HepG2 (cell line): ENCODE measurements around the gene GFRA4. TPM values are rescaled to one million over a fixed set of nuclear protein-coding genes. Genes with fewer than 3 reads are reported as not detected.

Experiments used
- BRCA1 ChIP-seq: sonication (generic); formaldehyde crosslinking; IDR thresholded peaks from 2 replicates; pipeline ENCODE4 v1.4.0; 2020; ENCODE audit warnings: missing genetic modification reagents
- ETV5 ChIP-seq: IDR thresholded peaks from 2 replicates; pipeline ENCODE4 v1.6.1; 2018; ENCODE audit warnings: missing biosample characterization, missing genetic modification reagents, inconsistent platforms, borderline replicate concordance
- FLYWCH1 ChIP-seq: sonication (generic); formaldehyde crosslinking; IDR thresholded peaks from 2 replicates; pipeline ENCODE4 v1.8.1; 2023; ENCODE audit warnings: mild to moderate bottlenecking, missing genetic modification reagents
- MTF2 ChIP-seq: sonication (generic); formaldehyde crosslinking; IDR thresholded peaks from 2 replicates; pipeline ENCODE4 v1.5.0; 2020; ENCODE audit warnings: missing genetic modification reagents, borderline replicate concordance
- RXRA ChIP-seq: sonication (generic); formaldehyde crosslinking; IDR thresholded peaks from 2 replicates; pipeline ENCODE4 v1.5.1; 2020; ENCODE audit warnings: missing genetic modification reagents
- SP1 ChIP-seq, 2 experiments: fragments of 450-650 bp in 1 of 2; sonication (generic) in 1 of 2; formaldehyde crosslinking in 1 of 2; IDR thresholded peaks; 2 replicates each; pipeline versions ENCODE4 v1.4.0 to v1.6.1; 2016 to 2020; ENCODE audit warnings: missing genetic modification reagents in 1 of 2
- TARDBP ChIP-seq: sonication (generic); formaldehyde crosslinking; IDR thresholded peaks from 2 replicates; pipeline ENCODE4 v1.8.0; 2022; ENCODE audit warnings: mild to moderate bottlenecking, missing genetic modification reagents
- ZFP62 ChIP-seq: sonication (generic); formaldehyde crosslinking; IDR thresholded peaks from 2 replicates; pipeline ENCODE4 v1.4.0; 2020; ENCODE audit warnings: missing genetic modification reagents
- ZNF143 ChIP-seq: sonication (generic); formaldehyde crosslinking; IDR thresholded peaks from 2 replicates; pipeline ENCODE4 v1.4.0; 2020; ENCODE audit warnings: missing genetic modification reagents
- ZNF33B ChIP-seq: sonication (generic); formaldehyde crosslinking; IDR thresholded peaks from 2 replicates; pipeline ENCODE4 v1.5.1; 2020; ENCODE audit warnings: mild to moderate bottlenecking, missing genetic modification reagents
- ZNF34 ChIP-seq: sonication (generic); formaldehyde crosslinking; IDR thresholded peaks from 2 replicates; pipeline ENCODE4 v1.4.0; 2020; ENCODE audit warnings: mild to moderate bottlenecking, missing genetic modification reagents, borderline replicate concordance
- ZNF781 ChIP-seq: sonication (generic); formaldehyde crosslinking; IDR thresholded peaks from 2 replicates; pipeline ENCODE4 v1.5.1; 2020; ENCODE audit warnings: borderline replicate concordance, mild to moderate bottlenecking, missing genetic modification reagents; ENCODE audit errors: not compliant biosample characterization
- polyA plus RNA-seq, 8 experiments: library from polyadenylated mRNA; depleted of rRNA in 3 of 8; stranded (reverse) in 7 of 8; unstranded in 1 of 8; fragments of >200 nt; fragmentation: Illumina TruSeq in 4 of 8; extraction: Trizol in 4 of 8; gene quantifications; 2 replicates each; pipeline versions ENCODE4 v1.2.1 to v1.2.3, GENCODE V29; 2011 to 2016; ENCODE audit warnings: low read depth in 4 of 8, missing spikeins in 1 of 8, mixed read lengths in 1 of 8; ENCODE audit not compliant: insufficient read depth in 1 of 8
- total RNA-seq, 5 experiments: library from RNA; depleted of rRNA; stranded (reverse); fragments of >200 nt; fragmentation: Illumina TruSeq; extraction: Trizol; gene quantifications; 2 replicates each; pipeline ENCODE4 v1.2.3, GENCODE V29; 2016; ENCODE audit warnings: low read depth in 1 of 5
- TF ChIP-seq, protein P1 (sequence below), 2 experiments: sonication (generic) in 1 of 2; formaldehyde crosslinking in 1 of 2; IDR thresholded peaks; 2 replicates each; pipeline versions ENCODE4 v1.5.1 to v1.6.1; 2011 to 2020; ENCODE audit warnings: borderline replicate concordance in 1 of 2, low read depth in 1 of 2, low read length in 1 of 2, mild to moderate bottlenecking in 1 of 2, missing genetic modification reagents in 1 of 2, moderate library complexity in 1 of 2
- TF ChIP-seq, protein P2 (sequence below): sonication (generic); formaldehyde crosslinking; IDR thresholded peaks from 2 replicates; pipeline ENCODE4 v1.4.0; 2020; ENCODE audit warnings: missing genetic modification reagents, mild to moderate bottlenecking, borderline replicate concordance
- TF ChIP-seq, protein P3 (sequence below): sonication (generic); formaldehyde crosslinking; IDR thresholded peaks from 2 replicates; pipeline ENCODE4 v1.5.1; 2020; ENCODE audit warnings: missing genetic modification reagents, mild to moderate bottlenecking, borderline replicate concordance
- TF ChIP-seq, protein P4 (sequence below): sonication (generic); formaldehyde crosslinking; IDR thresholded peaks from 2 replicates; pipeline ENCODE4 v1.8.0; 2022; ENCODE audit warnings: missing genetic modification reagents, mild to moderate bottlenecking, moderate library complexity, borderline replicate concordance
- TF ChIP-seq, protein P5 (sequence below): sonication (generic); formaldehyde crosslinking; IDR thresholded peaks from 2 replicates; pipeline ENCODE4 v1.4.0; 2020; ENCODE audit warnings: mild to moderate bottlenecking, low read depth, missing genetic modification reagents

The GFRA4 gene
- total and polyA plus RNA-seq, 2 of the 13 experiments (the other 11 are each of a cell fraction or from before 2014, with no cell fraction given): not detected

DNA sequence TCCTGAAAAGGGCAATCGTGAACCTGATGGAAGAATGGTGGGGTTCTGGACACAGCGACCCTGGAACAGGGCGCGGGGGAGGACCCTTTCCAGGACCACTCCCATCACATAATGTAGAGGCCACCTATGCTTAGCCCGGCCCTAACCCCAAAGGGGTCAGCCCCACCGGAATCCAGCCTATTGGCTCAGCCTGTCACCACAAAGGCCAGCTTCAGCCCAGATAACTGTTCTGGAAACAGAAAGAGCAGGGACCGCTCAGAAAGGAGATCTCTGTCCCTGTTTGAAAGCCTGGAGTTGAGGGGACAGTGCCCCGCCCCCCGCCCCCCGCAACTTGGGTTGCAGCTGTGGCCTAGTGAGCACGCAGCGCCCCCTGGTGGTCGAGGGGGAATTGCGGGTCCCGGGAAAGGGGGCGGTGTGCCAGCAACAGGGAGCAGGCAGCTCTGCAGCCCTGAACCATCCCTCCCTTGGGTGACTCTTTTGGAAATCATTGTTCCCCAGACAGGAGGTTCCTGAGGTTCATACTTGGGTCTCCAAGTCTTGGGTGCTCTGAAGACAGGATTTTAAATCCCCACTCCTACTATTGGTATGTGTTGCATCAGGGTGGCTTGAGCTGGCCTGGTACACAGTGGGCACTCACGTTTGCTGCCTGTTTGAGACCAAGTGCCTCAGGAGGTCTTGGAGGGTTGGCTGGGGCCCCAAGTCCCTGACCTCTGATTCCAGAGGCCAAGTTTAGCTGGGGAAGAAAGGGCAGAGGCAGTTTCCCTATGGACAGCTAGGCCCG is 47.7 kb upstream of the GFRA4 start (continued):
- TF ChIP-seq, protein P1, sequence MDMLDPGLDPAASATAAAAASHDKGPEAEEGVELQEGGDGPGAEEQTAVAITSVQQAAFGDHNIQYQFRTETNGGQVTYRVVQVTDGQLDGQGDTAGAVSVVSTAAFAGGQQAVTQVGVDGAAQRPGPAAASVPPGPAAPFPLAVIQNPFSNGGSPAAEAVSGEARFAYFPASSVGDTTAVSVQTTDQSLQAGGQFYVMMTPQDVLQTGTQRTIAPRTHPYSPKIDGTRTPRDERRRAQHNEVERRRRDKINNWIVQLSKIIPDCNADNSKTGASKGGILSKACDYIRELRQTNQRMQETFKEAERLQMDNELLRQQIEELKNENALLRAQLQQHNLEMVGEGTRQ (IDR thresholded peaks at IDR 0.05; ENCODE audit: low read depth, low read length): no peak
- TF ChIP-seq, protein P1 (CRISPR knock-in tag; IDR thresholded peaks at IDR 0.05; ENCODE audit: borderline replicate concordance): no peak
- TF ChIP-seq BRCA1 (CRISPR knock-in tag) (no peak), ZNF34 (CRISPR knock-in tag) (no peak), ETV5 (CRISPR knock-in tag) (no peak; the same call in 1 of the 2 replicates), ZFP62 (CRISPR knock-in tag) (no peak), MTF2 (CRISPR knock-in tag) (no peak), RXRA (CRISPR knock-in tag) (no peak), SP1 (IDR thresholded peaks at IDR 0.05) (no peak), SP1 (CRISPR knock-in tag; IDR thresholded peaks at IDR 0.05) (peak; percentile 56; the same call in 1 of the 2 replicates), FLYWCH1 (CRISPR knock-in tag) (no peak), ZNF781 (CRISPR knock-in tag) (no peak), ZNF33B (CRISPR knock-in tag) (0 out of 2 replicates have a peak, but pooled peaks have one; percentile 53), ZNF143 (no peak; the same call in 1 of the 2 replicates), TARDBP (CRISPR knock-in tag) (0 out of 2 replicates have a peak, but pooled peaks have one; percentile 20)
- TF ChIP-seq, protein P2, sequence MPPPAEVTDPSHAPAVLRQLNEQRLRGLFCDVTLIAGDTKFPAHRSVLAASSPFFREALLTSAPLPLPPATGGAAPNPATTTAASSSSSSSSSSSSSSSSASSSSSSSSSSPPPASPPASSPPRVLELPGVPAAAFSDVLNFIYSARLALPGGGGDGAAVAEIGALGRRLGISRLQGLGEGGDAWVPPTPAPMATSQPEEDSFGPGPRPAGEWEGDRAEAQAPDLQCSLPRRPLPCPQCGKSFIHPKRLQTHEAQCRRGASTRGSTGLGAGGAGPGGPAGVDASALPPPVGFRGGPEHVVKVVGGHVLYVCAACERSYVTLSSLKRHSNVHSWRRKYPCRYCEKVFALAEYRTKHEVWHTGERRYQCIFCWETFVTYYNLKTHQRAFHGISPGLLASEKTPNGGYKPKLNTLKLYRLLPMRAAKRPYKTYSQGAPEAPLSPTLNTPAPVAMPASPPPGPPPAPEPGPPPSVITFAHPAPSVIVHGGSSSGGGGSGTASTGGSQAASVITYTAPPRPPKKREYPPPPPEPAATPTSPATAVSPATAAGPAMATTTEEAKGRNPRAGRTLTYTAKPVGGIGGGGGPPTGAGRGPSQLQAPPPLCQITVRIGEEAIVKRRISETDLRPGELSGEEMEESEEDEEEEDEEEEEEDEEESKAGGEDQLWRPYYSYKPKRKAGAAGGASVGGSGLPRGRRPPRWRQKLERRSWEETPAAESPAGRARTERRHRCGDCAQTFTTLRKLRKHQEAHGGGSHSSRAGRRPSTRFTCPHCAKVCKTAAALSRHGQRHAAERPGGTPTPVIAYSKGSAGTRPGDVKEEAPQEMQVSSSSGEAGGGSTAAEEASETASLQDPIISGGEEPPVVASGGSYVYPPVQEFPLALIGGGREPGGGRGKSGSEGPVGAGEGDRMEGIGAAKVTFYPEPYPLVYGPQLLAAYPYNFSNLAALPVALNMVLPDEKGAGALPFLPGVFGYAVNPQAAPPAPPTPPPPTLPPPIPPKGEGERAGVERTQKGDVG: no peak
- TF ChIP-seq, protein P3, sequence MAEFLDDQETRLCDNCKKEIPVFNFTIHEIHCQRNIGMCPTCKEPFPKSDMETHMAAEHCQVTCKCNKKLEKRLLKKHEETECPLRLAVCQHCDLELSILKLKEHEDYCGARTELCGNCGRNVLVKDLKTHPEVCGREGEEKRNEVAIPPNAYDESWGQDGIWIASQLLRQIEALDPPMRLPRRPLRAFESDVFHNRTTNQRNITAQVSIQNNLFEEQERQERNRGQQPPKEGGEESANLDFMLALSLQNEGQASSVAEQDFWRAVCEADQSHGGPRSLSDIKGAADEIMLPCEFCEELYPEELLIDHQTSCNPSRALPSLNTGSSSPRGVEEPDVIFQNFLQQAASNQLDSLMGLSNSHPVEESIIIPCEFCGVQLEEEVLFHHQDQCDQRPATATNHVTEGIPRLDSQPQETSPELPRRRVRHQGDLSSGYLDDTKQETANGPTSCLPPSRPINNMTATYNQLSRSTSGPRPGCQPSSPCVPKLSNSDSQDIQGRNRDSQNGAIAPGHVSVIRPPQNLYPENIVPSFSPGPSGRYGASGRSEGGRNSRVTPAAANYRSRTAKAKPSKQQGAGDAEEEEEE: 0 out of 2 replicates have a peak, but pooled peaks have one; percentile 57
- TF ChIP-seq, protein P4, sequence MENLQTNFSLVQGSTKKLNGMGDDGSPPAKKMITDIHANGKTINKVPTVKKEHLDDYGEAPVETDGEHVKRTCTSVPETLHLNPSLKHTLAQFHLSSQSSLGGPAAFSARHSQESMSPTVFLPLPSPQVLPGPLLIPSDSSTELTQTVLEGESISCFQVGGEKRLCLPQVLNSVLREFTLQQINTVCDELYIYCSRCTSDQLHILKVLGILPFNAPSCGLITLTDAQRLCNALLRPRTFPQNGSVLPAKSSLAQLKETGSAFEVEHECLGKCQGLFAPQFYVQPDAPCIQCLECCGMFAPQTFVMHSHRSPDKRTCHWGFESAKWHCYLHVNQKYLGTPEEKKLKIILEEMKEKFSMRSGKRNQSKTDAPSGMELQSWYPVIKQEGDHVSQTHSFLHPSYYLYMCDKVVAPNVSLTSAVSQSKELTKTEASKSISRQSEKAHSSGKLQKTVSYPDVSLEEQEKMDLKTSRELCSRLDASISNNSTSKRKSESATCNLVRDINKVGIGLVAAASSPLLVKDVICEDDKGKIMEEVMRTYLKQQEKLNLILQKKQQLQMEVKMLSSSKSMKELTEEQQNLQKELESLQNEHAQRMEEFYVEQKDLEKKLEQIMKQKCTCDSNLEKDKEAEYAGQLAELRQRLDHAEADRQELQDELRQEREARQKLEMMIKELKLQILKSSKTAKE (CRISPR knock-in tag): no peak
- TF ChIP-seq, protein P5, sequence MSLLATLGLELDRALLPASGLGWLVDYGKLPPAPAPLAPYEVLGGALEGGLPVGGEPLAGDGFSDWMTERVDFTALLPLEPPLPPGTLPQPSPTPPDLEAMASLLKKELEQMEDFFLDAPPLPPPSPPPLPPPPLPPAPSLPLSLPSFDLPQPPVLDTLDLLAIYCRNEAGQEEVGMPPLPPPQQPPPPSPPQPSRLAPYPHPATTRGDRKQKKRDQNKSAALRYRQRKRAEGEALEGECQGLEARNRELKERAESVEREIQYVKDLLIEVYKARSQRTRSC: no peak
